ENCODE data around the gene RBCK1. TPM values are rescaled to one million over a fixed set of nuclear protein-coding genes. Genes with fewer than 3 reads are reported as not detected.
A peak's percentile ranks its signal among the peaks of the same experiment; 100 is the strongest.

The RBCK1 gene
- total RNA-seq, 1 experiment from 2014 or later: 115 TPM

DNA sequence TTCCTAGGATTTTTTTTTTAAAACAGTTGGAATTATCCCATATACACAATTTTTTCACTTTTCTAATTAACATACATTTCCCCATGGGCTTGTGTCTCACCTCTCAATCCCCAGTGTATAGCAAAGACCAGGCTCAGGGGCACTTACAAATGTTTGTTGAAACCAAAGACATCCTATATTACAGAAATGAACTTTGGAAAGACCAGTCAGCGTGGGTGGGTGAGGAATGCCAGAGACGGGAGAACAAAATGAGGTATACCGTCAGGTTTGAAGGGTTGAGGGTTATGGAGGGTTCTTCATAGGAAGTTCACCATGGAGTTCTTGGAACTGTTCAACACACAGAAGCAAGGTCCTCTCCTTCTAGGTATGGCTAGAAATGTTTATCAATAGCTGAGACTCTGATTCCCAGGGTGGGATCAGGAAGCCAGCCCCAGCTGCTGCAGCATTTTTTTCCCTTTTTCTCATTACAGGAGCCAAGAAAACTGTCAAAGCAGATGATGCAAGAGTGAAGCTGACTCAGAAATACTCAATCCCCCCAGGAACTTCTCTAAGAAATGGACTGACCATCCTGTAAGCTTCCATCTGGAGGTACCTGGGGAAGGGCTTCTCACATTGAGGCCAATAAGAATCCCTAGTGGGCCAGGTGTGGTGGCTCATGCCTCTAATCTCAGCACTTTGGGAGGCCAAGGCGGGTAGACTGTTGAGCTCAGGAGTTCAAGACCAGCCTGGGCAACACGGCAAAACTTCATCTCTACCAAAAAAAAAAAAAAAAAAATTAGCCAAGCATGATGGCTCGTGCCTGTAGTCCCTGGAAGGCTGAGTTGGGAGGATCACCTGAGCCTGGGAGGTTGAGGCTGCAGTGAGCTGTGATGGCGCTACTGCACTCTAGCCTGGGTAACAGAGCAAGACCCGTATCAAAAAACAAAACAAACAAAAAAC, 70.2 kb downstream of the RBCK1 start:
- no peak overlapping the region for H3K4me2 ChIP-seq (ENCODE audit: low read length)
- ChIA-PET CTCF (no interaction called here), POLR2A (ENCODE audit: unreplicated experiment) (no interaction called here)
- H3K9me3 ChIP-seq (ENCODE audit: low read length): no peaks in the 10 kb centered on the region
- H3K4me1 ChIP-seq (ENCODE audit: insufficient read depth, low read length): no peaks in the 10 kb centered on the region
- H4K20me1 ChIP-seq (ENCODE audit: low read length): no peaks in the 10 kb centered on the region
- H2AFZ ChIP-seq (ENCODE audit: low read length): no peak overlapping the region
- no peaks in the 10 kb centered on the region for H3K79me2 ChIP-seq (ENCODE audit: low read length)
- no peak overlapping the region for H3K4me3 ChIP-seq (ENCODE audit: low read length)
- no TSS peak for BruUV-seq (replicated peaks)
- no peaks in the 10 kb centered on the region for H3K27me3 ChIP-seq (ENCODE audit: low read length)
- H3F3A ChIP-seq (ENCODE audit: low read length, unreplicated experiment): no peaks in the 10 kb centered on the region
- TF ChIP-seq, protein P1, sequence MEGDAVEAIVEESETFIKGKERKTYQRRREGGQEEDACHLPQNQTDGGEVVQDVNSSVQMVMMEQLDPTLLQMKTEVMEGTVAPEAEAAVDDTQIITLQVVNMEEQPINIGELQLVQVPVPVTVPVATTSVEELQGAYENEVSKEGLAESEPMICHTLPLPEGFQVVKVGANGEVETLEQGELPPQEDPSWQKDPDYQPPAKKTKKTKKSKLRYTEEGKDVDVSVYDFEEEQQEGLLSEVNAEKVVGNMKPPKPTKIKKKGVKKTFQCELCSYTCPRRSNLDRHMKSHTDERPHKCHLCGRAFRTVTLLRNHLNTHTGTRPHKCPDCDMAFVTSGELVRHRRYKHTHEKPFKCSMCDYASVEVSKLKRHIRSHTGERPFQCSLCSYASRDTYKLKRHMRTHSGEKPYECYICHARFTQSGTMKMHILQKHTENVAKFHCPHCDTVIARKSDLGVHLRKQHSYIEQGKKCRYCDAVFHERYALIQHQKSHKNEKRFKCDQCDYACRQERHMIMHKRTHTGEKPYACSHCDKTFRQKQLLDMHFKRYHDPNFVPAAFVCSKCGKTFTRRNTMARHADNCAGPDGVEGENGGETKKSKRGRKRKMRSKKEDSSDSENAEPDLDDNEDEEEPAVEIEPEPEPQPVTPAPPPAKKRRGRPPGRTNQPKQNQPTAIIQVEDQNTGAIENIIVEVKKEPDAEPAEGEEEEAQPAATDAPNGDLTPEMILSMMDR (conservative IDR thresholded peaks at IDR 0.05; ENCODE audit: low read depth, low read length): no peak
- TF ChIP-seq EZH2phosphoT487 (IDR thresholded peaks at IDR 0.05; ENCODE audit: borderline replicate concordance, low read length): no peak
- TF ChIP-seq EZH2 (IDR thresholded peaks at IDR 0.05; ENCODE audit: low read length, unreplicated experiment): no peak
- H3K9ac ChIP-seq (ENCODE audit: low read length): no peak overlapping the region
- intact Hi-C loops (cut with micrococcal nuclease): no loop called here
- peaks cover 34% of the 10 kb centered on the region; the same call in 1 of the 2 replicates for H3K36me3 ChIP-seq (ENCODE audit: low read depth, low read length)
- no peak for ATAC-seq
- no peak overlapping the region for H3K27ac ChIP-seq (ENCODE audit: low read length)
- DNase-seq: no peak
- H3K9me2 ChIP-seq (replicated peaks; ENCODE audit: low read length): no peaks in the 10 kb centered on the region

DNA sequence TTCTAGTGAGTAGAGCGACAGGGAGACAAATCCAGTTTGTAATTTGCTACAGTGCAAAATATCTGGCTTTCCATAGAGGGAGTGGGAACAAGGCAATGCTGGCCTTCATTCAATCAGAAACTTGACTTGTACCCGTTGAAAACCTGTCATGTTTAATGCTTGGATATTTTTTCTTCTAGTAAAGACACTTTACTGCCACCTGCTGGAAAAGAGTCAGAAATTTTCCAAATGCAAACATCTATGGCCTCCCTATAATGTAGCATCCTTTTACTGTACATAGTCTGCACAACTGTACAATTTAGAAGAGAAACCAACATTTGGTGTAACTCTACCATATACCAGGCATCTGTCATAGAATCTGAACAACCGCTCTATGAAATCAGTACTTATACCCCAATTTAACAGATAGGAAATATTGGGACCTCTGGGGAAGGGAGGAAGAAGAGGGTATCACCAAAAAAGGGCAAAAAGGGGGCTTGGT, 70.9 kb downstream of the RBCK1 start:
- TF ChIP-seq EZH2 (IDR thresholded peaks at IDR 0.05; ENCODE audit: low read length, unreplicated experiment): no peak
- TF ChIP-seq, protein P1 (conservative IDR thresholded peaks at IDR 0.05; ENCODE audit: low read depth, low read length): peak; percentile 86
- no TSS peak for BruUV-seq (replicated peaks)
- no peaks in the 10 kb centered on the region for H3K4me1 ChIP-seq (ENCODE audit: insufficient read depth, low read length)
- DNase-seq (peak; percentile 84), ATAC-seq (peak; percentile 69)
- no peak overlapping the region for H3K4me2 ChIP-seq (ENCODE audit: low read length)
- H3K9ac ChIP-seq (ENCODE audit: low read length): no peak overlapping the region
- no peaks in the 10 kb centered on the region for H3K9me2 ChIP-seq (replicated peaks; ENCODE audit: low read length)
- H3K9me3 ChIP-seq (ENCODE audit: low read length): no peaks in the 10 kb centered on the region
- no peaks in the 10 kb centered on the region for H3K79me2 ChIP-seq (ENCODE audit: low read length)
- ChIA-PET CTCF (no interaction called here), POLR2A (ENCODE audit: unreplicated experiment) (no interaction called here)
- H3K27me3 ChIP-seq (ENCODE audit: low read length): no peaks in the 10 kb centered on the region
- intact Hi-C loops (cut with micrococcal nuclease): loop anchor here (1.0 kb wide), 1 partner anchor 125 kb away; no protein-coding TSS in a partner anchor
- no peak overlapping the region for H3K4me3 ChIP-seq (ENCODE audit: low read length)
- no peaks in the 10 kb centered on the region for H3F3A ChIP-seq (ENCODE audit: low read length, unreplicated experiment)
- H3K36me3 ChIP-seq (ENCODE audit: low read depth, low read length): peaks cover 40% of the 10 kb centered on the region; the same call in 1 of the 2 replicates
- no peaks in the 10 kb centered on the region for H4K20me1 ChIP-seq (ENCODE audit: low read length)
- no peak overlapping the region for H3K27ac ChIP-seq (ENCODE audit: low read length)
- H2AFZ ChIP-seq (ENCODE audit: low read length): no peak overlapping the region

DNA sequence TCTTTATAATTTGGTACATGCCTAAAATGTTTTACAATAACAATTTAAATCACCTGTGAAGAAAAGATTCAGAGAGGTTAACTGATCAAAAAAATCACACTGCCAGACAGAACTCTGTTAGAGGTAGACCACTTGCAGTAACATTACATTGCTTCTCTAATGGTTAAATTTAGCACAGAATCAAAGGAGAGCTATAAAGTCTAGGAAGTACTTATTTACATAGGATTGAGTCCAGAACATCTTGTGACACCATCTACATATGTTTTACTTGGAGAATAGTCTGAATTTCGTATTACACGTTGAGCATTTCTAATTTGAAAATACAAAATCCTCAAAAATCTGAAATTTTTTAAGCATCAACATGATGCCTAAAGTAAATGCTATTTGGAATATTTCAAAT, 71.4 kb downstream of the RBCK1 start:
- Histone ChIP-seq H3K36me3 (ENCODE audit: low read depth, low read length) (peaks cover 45% of the 10 kb centered on the region; the same call in 1 of the 2 replicates), H3K9me3 (ENCODE audit: low read length) (no peaks in the 10 kb centered on the region), H3K4me2 (ENCODE audit: low read length) (no peak overlapping the region), H3F3A (ENCODE audit: low read length, unreplicated experiment) (no peaks in the 10 kb centered on the region), H3K27ac (ENCODE audit: low read length) (no peak overlapping the region), H3K27me3 (ENCODE audit: low read length) (no peaks in the 10 kb centered on the region), H3K79me2 (ENCODE audit: low read length) (no peaks in the 10 kb centered on the region), H3K4me3 (ENCODE audit: low read length) (no peak overlapping the region), H3K9me2 (replicated peaks; ENCODE audit: low read length) (no peaks in the 10 kb centered on the region), H4K20me1 (ENCODE audit: low read length) (no peaks in the 10 kb centered on the region), H2AFZ (ENCODE audit: low read length) (no peak overlapping the region), H3K4me1 (ENCODE audit: insufficient read depth, low read length) (no peaks in the 10 kb centered on the region), H3K9ac (ENCODE audit: low read length) (no peak overlapping the region)
- TF ChIP-seq EZH2phosphoT487 (IDR thresholded peaks at IDR 0.05; ENCODE audit: borderline replicate concordance, low read length) (no peak), EZH2 (IDR thresholded peaks at IDR 0.05; ENCODE audit: low read length, unreplicated experiment) (no peak)
- TF ChIP-seq, protein P1 (conservative IDR thresholded peaks at IDR 0.05; ENCODE audit: low read depth, low read length): no peak
- ChIA-PET CTCF (interaction anchor here (0.7 kb wide), 1 partner anchor 48 kb away, joined by 7 read pairs; no protein-coding TSS in a partner anchor), POLR2A (ENCODE audit: unreplicated experiment) (no interaction called here)
- peak; percentile 64 for ATAC-seq
- no TSS peak for BruUV-seq (replicated peaks)
- intact Hi-C loops (cut with micrococcal nuclease): loop anchor here (1.0 kb wide), 1 partner anchor 125 kb away; no protein-coding TSS in a partner anchor
- no peak for DNase-seq
